Vagina (tissue), 2 donors: ENCODE data around the gene CAP2. TPM values are rescaled to one million over a fixed set of nuclear protein-coding genes. Genes with fewer than 3 reads are reported as not detected.
"Not testable (repeated sequence)": the region's sequence is repeated elsewhere in the genome, so short reads cannot be mapped to it uniquely, and the experiment has no call there.

Experiments
- DNase-seq, 2 donors: peaks; one replicate each; pipeline ENCODE4 v3.0.0-alpha.2; 2017; ENCODE audit errors: extremely low spot score in 2 of 2
- H3K27ac ChIP-seq: fragments of 200-600 bp; sonication (generic); one replicate; pipeline ENCODE4 v1.5.1; 2019
- H3K27me3 ChIP-seq: fragments of 200-600 bp; sonication (generic); one replicate; pipeline ENCODE4 v1.5.1; 2019
- H3K36me3 ChIP-seq, 2 donors: fragments of 200-600 bp; sonication (generic); one replicate each; pipeline ENCODE4 v1.5.1; 2017 to 2019
- H3K4me1 ChIP-seq: fragments of 200-600 bp; sonication (generic); one replicate; pipeline ENCODE4 v1.5.1; 2019
- H3K4me3 ChIP-seq, 2 donors: fragments of 200-600 bp; sonication (generic); 1 replicate in 1 of 2; 2 replicates in 1 of 2; pipeline ENCODE4 v1.5.1; 2016 to 2019
- H3K9me3 ChIP-seq: fragments of 200-600 bp; sonication (generic); one replicate; pipeline ENCODE4 v1.5.1; 2019
- CTCF ChIP-seq, 3 experiments: fragments of 450-650 bp in 2 of 3; fragments of 200-600 bp in 1 of 3; sonication (generic) in 1 of 3; IDR thresholded peaks; one replicate each; pipeline ENCODE4 v1.5.1; 2017 to 2019; ENCODE audit warnings: antibody characterized with exemption in 3 of 3, mild to moderate bottlenecking in 2 of 3, moderate library complexity in 2 of 3
- POLR2A ChIP-seq, 2 donors: fragments of 450-650 bp; IDR thresholded peaks; one replicate each; pipeline ENCODE4 v1.6.1; 2017; ENCODE audit warnings: antibody characterized with exemption in 2 of 2, mild to moderate bottlenecking in 2 of 2, moderate library complexity in 2 of 2
- POLR2AphosphoS5 ChIP-seq, 2 donors: sonication (generic); formaldehyde crosslinking; IDR thresholded peaks; one replicate each; pipeline ENCODE4 v1.9.0; 2017; ENCODE audit warnings: antibody characterized with exemption in 2 of 2, mild to moderate bottlenecking in 2 of 2, low read depth in 1 of 2; ENCODE audit not compliant: insufficient read depth in 1 of 2
- intact Hi-C: fragments of 100-400 bp; cut with DNase I; formaldehyde crosslinking; loops from one replicate; pipeline ENCODE4 v1.15.1; 2023
- total RNA-seq: library from RNA; depleted of rRNA; stranded (reverse); fragments of >200 nt; gene quantifications from one replicate; pipeline ENCODE4 v1.2.3, GENCODE V29; 2016

CAP2 gene
- total RNA-seq, 1 donor from 2014 or later = 9.6 TPM

- no peak for DNase-seq
- TF ChIP-seq POLR2A (IDR thresholded peaks at IDR 0.05) (no peak), CTCF (IDR thresholded peaks at IDR 0.05) (no peak), POLR2AphosphoS5 (IDR thresholded peaks at IDR 0.05; ENCODE audit: insufficient read depth in 1 of 2, low read depth in 1 of 2) (no peak)
- H3K27me3 ChIP-seq = no peaks in the 10 kb centered on the region
- H3K27ac ChIP-seq = no peak overlapping the region
- no peak overlapping the region for H3K4me3 ChIP-seq
- H3K4me1 ChIP-seq = no peaks in the 10 kb centered on the region
- no peaks in the 10 kb centered on the region for H3K9me3 ChIP-seq
- H3K36me3 ChIP-seq = no peaks in the 10 kb centered on the region
- intact Hi-C loops = loop anchor here (10.0 kb wide), 1 partner anchor 111 kb away; the partner anchor contains the start of gene RBM24
Observed at GRCh38 chr6:17396256-17396655, 2.9 kb downstream of the CAP2 start.

- no peak for DNase-seq
- no peaks in the 10 kb centered on the region for H3K9me3 ChIP-seq
- no peak overlapping the region for H3K27ac ChIP-seq
- H3K27me3 ChIP-seq = no peaks in the 10 kb centered on the region
- TF ChIP-seq POLR2AphosphoS5 (IDR thresholded peaks at IDR 0.05; ENCODE audit: insufficient read depth in 1 of 2, low read depth in 1 of 2) = no peak
- TF ChIP-seq POLR2A (IDR thresholded peaks at IDR 0.05) = no peak
- TF ChIP-seq CTCF (IDR thresholded peaks at IDR 0.05) = no peak
- no peaks in the 10 kb centered on the region for H3K4me1 ChIP-seq
- H3K4me3 ChIP-seq = no peak overlapping the region
- H3K36me3 ChIP-seq = no peaks in the 10 kb centered on the region
- intact Hi-C loops = loop anchor here (10.0 kb wide), 1 partner anchor 113 kb away; the partner anchor contains the start of gene RBM24
Observed at GRCh38 chr6:17397764-17398194, 4.4 kb downstream of the CAP2 start.

- intact Hi-C loops = not testable (repeated sequence)
Observed at GRCh38 chr6:17405181-17405943, 12.0 kb downstream of the CAP2 start.

GRCh38 chr6:17405944-17406245 lies 12.5 kb downstream of the CAP2 start:
- Histone ChIP-seq H3K4me1 (no peaks in the 10 kb centered on the region), H3K36me3 (no peaks in the 10 kb centered on the region), H3K4me3 (no peak overlapping the region), H3K27me3 (no peaks in the 10 kb centered on the region), H3K9me3 (no peaks in the 10 kb centered on the region), H3K27ac (no peak overlapping the region)
- intact Hi-C loops = no loop called here
- no peak for DNase-seq
- TF ChIP-seq CTCF (IDR thresholded peaks at IDR 0.05) = no peak
- TF ChIP-seq POLR2AphosphoS5 (IDR thresholded peaks at IDR 0.05; ENCODE audit: insufficient read depth in 1 of 2, low read depth in 1 of 2) = no peak
- no peak for TF ChIP-seq POLR2A (IDR thresholded peaks at IDR 0.05)

More at GRCh38 chr6:17405181-17405943, 12.0 kb downstream of the CAP2 start:
- not testable (repeated sequence) for DNase-seq, H3K4me1 ChIP-seq, H3K36me3 ChIP-seq, H3K27ac ChIP-seq, H3K27me3 ChIP-seq, H3K4me3 ChIP-seq, H3K9me3 ChIP-seq

- no peak overlapping the region for H3K27ac ChIP-seq
Observed at GRCh38 chr6:17408081-17408480, 14.7 kb downstream of the CAP2 start.

More at GRCh38 chr6:17408081-17408480, 14.7 kb downstream of the CAP2 start:
- intact Hi-C loops = no loop called here
- no peaks in the 10 kb centered on the region for H3K36me3 ChIP-seq
- no peak overlapping the region for H3K4me3 ChIP-seq
- no peaks in the 10 kb centered on the region for H3K27me3 ChIP-seq
- no peak for TF ChIP-seq POLR2AphosphoS5 (IDR thresholded peaks at IDR 0.05; ENCODE audit: insufficient read depth in 1 of 2, low read depth in 1 of 2)
- no peak for TF ChIP-seq CTCF (IDR thresholded peaks at IDR 0.05)
- no peak for TF ChIP-seq POLR2A (IDR thresholded peaks at IDR 0.05)
- DNase-seq = no peak
- H3K9me3 ChIP-seq = no peaks in the 10 kb centered on the region
- no peaks in the 10 kb centered on the region for H3K4me1 ChIP-seq
